HG03045 (cell line): ENCODE data around the gene GALNT10.
A peak's percentile ranks its signal among the peaks of the same experiment; 100 is the strongest.
"Not testable (repeated sequence)": the region's sequence is repeated elsewhere in the genome, so short reads cannot be mapped to it uniquely, and the experiment has no call there.

Experiments
- ATAC-seq: cut with Tn5 transposase; IDR thresholded peaks from one replicate; pipeline ENCODE4 v1.9.1; 2021; ENCODE audit warnings: mild to moderate bottlenecking, moderate library complexity; ENCODE audit not compliant: unreplicated experiment

The GALNT10 gene

GRCh38 chr5:154345255-154345952 is 154.9 kb downstream of the GALNT10 start:
- peak; percentile 75 for ATAC-seq

- no peak for ATAC-seq
Observed at GRCh38 chr5:154346427-154346826, 155.9 kb downstream of the GALNT10 start.

GRCh38 chr5:154349626-154350264 is 159.2 kb downstream of the GALNT10 start:
- no peak for ATAC-seq

- no peak for ATAC-seq
Observed at GRCh38 chr5:154351141-154351540, 160.6 kb downstream of the GALNT10 start.

GRCh38 chr5:154351566-154351965 is 161.0 kb downstream of the GALNT10 start:
- no peak for ATAC-seq

GRCh38 chr5:154352960-154353548 is 162.5 kb downstream of the GALNT10 start:
- ATAC-seq, result no peak

GRCh38 chr5:154355129-154355611 is 164.6 kb downstream of the GALNT10 start:
- ATAC-seq, result no peak

GRCh38 chr5:154356020-154356655 is 165.6 kb downstream of the GALNT10 start:
- no peak for ATAC-seq

- ATAC-seq, result no peak
Observed at GRCh38 chr5:154356958-154357357, 166.4 kb downstream of the GALNT10 start.

- ATAC-seq, result no peak
Observed at GRCh38 chr5:154358516-154359220, 168.1 kb downstream of the GALNT10 start.

- no peak for ATAC-seq
Observed at GRCh38 chr5:154359221-154359573, 168.7 kb downstream of the GALNT10 start.

GRCh38 chr5:154360241-154360640 is 169.7 kb downstream of the GALNT10 start:
- ATAC-seq, result not testable (repeated sequence)

GRCh38 chr5:154363411-154363810 is 172.9 kb downstream of the GALNT10 start:
- ATAC-seq, result no peak

GRCh38 chr5:154364771-154365170 is 174.2 kb downstream of the GALNT10 start:
- ATAC-seq, result no peak

GRCh38 chr5:154365823-154366222 is 175.3 kb downstream of the GALNT10 start:
- no peak for ATAC-seq

GRCh38 chr5:154366353-154366752 is 175.8 kb downstream of the GALNT10 start:
- no peak for ATAC-seq

GRCh38 chr5:154367101-154367500 is 176.6 kb downstream of the GALNT10 start:
- ATAC-seq, result no peak

GRCh38 chr5:154368041-154368800 is 177.7 kb downstream of the GALNT10 start:
- no peak for ATAC-seq

- no peak for ATAC-seq
Observed at GRCh38 chr5:154369682-154370081, 179.1 kb downstream of the GALNT10 start.

GRCh38 chr5:154370119-154370518 is 179.6 kb downstream of the GALNT10 start:
- no peak for ATAC-seq
